Keratinocyte (primary cell): ENCODE measurements around the gene MYDGF.

ENCODE experiments used
- CTCF ChIP-seq, 3 experiments: IDR thresholded peaks in 1 of 3; conservative IDR thresholded peaks in 1 of 3; optimal IDR thresholded peaks in 1 of 3; 2 replicates in 2 of 3; 3 replicates in 1 of 3; pipeline versions ENCODE3 to v1.5.1; 2011; ENCODE audit warnings: low read length in 3 of 3, mild to moderate bottlenecking in 3 of 3, moderate library complexity in 2 of 3, control low read depth in 1 of 3, inconsistent platforms in 1 of 3; ENCODE audit not compliant: insufficient read depth in 2 of 3; ENCODE audit errors: extremely low read depth in 1 of 3
- EZH2 ChIP-seq: IDR thresholded peaks from one replicate; pipeline ENCODE4 v1.6.1; 2012; ENCODE audit warnings: inconsistent platforms, mild to moderate bottlenecking, low read length, moderate library complexity

GRCh38 chr19:4707956-4708650 lies 38.0 kb upstream of the MYDGF start:
- TF ChIP-seq EZH2 = no peak
- TF ChIP-seq CTCF (optimal IDR thresholded peaks at IDR 0.05 in 1 of 3, IDR thresholded peaks at IDR 0.05 in 1 of 3, conservative IDR thresholded peaks at IDR 0.05 in 1 of 3; ENCODE audit: extremely low read depth in 1 of 3, insufficient read depth in 2 of 3, low read length in 3 of 3) = no peak
